GM10266 (cell line): ENCODE measurements around the gene PELI1.

ENCODE experiments used
- DNase-seq: peaks from one replicate; pipeline ENCODE4 v3.0.0; 2012; ENCODE audit errors: extremely low spot score
- TF ChIP-seq, protein P1 (sequence below): IDR thresholded peaks from 2 replicates; pipeline ENCODE4 v1.5.1; 2012; ENCODE audit warnings: mild to moderate bottlenecking, low read depth; ENCODE audit not compliant: control insufficient read depth, insufficient read depth; ENCODE audit errors: missing control alignments

PELI1 gene

DNA sequence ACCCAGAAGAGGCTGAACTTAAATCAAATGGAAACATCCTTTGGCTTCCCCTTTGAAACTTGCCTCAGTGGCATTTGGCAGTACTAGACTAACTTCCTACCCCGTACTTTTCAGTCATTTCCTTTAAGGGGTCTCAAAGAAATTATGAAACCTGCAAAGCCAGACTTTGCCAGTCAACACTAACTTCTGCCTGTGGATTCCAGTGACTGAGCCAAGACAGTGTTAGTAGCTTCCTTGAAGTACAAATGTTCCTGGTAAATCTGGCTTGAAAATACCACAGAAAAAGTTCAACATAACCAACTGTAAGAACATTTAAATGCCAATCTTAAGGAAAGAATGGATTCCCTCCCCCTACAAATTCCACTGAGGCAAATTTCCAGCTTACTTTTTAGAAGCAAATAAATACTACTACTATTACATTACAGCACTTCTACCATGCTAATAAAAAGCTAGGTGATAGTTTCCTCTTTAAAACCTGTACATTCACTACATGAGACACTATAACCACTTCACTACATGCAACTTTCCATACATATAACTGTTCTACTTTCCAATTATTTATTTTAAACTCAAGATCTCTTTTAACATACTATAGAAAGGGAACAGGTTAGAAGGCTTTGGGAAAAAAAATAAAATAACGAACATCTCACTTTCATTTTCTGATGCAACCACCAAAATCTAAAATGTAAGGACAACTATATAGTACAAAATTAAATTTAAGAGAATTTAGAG, 2.4 kb downstream of the PELI1 start:
- DNase-seq: no peak
- TF ChIP-seq, protein P1, sequence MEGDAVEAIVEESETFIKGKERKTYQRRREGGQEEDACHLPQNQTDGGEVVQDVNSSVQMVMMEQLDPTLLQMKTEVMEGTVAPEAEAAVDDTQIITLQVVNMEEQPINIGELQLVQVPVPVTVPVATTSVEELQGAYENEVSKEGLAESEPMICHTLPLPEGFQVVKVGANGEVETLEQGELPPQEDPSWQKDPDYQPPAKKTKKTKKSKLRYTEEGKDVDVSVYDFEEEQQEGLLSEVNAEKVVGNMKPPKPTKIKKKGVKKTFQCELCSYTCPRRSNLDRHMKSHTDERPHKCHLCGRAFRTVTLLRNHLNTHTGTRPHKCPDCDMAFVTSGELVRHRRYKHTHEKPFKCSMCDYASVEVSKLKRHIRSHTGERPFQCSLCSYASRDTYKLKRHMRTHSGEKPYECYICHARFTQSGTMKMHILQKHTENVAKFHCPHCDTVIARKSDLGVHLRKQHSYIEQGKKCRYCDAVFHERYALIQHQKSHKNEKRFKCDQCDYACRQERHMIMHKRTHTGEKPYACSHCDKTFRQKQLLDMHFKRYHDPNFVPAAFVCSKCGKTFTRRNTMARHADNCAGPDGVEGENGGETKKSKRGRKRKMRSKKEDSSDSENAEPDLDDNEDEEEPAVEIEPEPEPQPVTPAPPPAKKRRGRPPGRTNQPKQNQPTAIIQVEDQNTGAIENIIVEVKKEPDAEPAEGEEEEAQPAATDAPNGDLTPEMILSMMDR: no peak

DNA sequence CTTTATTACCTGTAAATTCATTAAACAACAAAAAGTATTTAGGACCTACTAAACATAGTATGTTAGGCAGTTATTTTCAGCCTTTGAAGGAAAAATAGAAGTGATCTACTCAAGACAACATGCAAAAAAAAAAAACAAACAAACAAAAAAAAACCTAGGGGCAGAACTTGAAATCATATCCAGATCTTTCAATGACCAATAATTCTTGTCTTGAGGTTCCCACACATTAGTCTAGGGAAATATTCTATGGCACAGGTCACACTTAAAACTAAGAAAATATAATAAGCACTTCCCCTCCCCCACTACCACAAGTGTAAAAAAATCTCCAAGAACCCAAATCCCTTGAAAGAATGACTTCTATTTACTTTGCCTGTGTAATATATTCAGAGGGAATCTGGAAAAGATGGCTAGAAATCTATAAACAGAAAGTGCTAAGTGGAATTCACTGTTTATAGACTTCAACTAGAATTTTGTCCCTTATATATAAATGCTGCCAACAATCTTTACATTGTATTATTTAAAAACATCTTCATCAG, 3.5 kb downstream of the PELI1 start:
- no peak for DNase-seq

DNA sequence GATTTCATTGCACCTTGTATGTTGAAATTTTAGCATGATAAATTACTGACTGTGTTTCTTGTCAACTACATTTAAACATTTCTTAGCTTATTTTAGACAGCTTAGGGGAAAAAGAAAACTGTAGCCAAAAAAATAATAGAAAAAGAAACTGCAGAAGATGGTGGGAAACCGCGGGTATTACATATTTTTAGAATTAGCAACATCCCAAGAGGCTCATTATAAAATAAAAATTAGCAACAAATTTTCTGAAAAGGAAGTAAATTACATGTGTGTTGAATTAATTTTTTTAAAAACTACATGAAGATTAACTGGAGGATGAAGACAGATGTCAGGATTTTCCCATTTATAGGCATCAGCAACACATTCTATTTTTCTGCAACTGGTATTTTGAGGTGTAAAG, 4.3 kb downstream of the PELI1 start:
- TF ChIP-seq, protein P1: no peak
- no peak for DNase-seq

More for the DNA sequence above, 3.5 kb downstream of the PELI1 start:
- TF ChIP-seq, protein P1: no peak

DNA sequence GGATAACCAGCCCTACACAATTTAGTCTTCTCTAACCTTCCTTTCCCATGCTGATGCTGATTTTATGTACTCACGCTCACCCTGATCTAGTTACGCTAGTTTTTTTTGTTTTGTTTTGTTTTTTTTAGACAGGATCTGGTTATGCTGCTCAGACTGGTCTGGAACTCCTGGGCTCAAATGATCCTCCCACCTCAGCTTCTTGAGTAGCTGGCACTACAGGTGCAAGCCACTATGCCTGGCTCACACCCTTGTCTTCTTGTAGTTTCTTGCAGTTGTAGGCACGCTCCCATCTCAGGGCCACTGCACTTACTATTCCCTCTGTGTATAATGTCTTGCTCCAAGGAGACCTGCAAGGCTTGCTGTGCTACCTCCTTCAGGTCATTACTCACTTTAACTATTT, 6.2 kb downstream of the PELI1 start:
- TF ChIP-seq, protein P1: no peak
- no peak for DNase-seq

DNA sequence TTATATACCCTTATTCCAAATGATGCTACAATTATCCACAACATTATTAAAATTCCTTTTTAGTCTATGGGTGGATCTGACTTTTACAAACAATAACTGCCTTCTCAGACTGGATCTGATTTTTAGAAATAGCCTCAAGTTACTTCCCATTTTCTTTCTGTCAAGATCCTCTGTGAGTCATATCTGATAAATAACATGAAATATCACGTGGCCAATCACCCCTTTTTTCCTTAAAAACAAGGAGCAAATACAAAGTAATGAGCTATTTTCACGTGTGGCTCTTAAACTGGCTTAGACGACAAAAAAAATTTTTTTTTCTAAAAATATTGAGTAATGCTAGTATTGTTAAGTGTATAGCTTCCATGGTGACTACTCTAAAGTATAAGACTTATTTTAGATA, 6.7 kb downstream of the PELI1 start:
- TF ChIP-seq, protein P1: no peak
- no peak for DNase-seq

DNA sequence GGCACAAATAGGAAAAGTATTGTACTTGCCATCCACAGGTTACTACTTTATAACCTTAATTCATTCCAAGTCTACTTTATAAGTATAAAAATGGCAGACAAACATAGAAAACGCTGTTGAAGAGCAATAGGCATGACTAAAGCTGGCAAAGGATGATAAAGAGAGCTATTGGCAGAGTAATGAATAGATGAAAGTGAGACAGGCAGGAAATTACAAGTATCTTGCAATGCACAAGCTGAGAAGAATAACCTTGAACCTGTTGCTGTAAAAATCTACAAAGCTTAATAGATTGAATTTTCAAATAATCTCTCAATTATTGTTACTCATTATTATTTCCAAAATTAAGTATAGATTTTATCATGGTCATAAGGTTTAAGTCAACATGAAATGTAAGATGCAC, 8.8 kb downstream of the PELI1 start:
- no peak for DNase-seq
- TF ChIP-seq, protein P1: no peak

DNA sequence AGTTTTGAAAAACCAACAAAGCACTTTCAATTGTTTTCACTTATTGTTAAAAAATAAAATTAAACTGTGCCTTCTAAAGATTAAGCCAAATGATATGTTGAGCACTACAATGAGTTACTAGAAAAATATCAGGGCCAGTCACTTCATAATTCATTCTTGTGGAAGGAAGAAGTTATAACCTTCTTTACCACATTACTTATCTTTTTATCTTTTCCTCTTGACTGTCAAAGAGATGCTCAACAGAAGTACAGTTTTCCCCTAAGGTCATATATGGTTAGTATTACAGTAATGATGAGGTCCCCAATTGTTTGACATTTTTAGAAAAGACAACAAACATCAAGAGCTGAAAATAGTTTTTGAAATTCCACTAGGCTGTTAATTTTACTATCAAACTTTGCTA, 9.4 kb downstream of the PELI1 start:
- TF ChIP-seq, protein P1: no peak
- DNase-seq: no peak
